GM19043 (cell line): ENCODE measurements around the gene DSC2.
"Not testable (repeated sequence)": the region's sequence is repeated elsewhere in the genome, so short reads cannot be mapped to it uniquely, and the experiment has no call there.

ENCODE experiments used
- ATAC-seq: cut with Tn5 transposase; IDR thresholded peaks from one replicate; pipeline ENCODE4 v1.9.1; 2021; ENCODE audit warnings: low read depth; ENCODE audit not compliant: unreplicated experiment

The DSC2 gene

GRCh38 chr18:31102025-31102684 is at the start of gene DSC2:
Gene DSC2 (minus strand): TSS chr18:31102421. CDS start chr18:31101971, 450 bp downstream.
- ATAC-seq: no peak

- no peak for ATAC-seq
These were observed 47.1 kb upstream of the DSC2 start for GRCh38 chr18:31149351-31149750.

- ATAC-seq: no peak
These were observed 46.4 kb upstream of the DSC2 start for GRCh38 chr18:31148600-31148999.

- no peak for ATAC-seq
These were observed 44.6 kb upstream of the DSC2 start for GRCh38 chr18:31146809-31147208.

GRCh38 chr18:31143025-31143424 is 40.8 kb upstream of the DSC2 start:
- ATAC-seq: no peak

GRCh38 chr18:31138709-31139108 is 36.5 kb upstream of the DSC2 start:
- ATAC-seq: no peak

GRCh38 chr18:31134988-31135529 is 32.8 kb upstream of the DSC2 start:
- no peak for ATAC-seq

GRCh38 chr18:31129398-31130115 is 27.3 kb upstream of the DSC2 start:
- ATAC-seq: no peak

GRCh38 chr18:31125878-31126277 is 23.7 kb upstream of the DSC2 start:
- ATAC-seq: no peak

- ATAC-seq: not testable (repeated sequence)
These were observed 20.9 kb upstream of the DSC2 start for GRCh38 chr18:31123125-31123524.

GRCh38 chr18:31120594-31120993 is 18.4 kb upstream of the DSC2 start:
- ATAC-seq: no peak

- no peak for ATAC-seq
These were observed 14.8 kb upstream of the DSC2 start for GRCh38 chr18:31116853-31117595.

GRCh38 chr18:31112804-31113203 is 10.6 kb upstream of the DSC2 start:
- no peak for ATAC-seq

- ATAC-seq: no peak
These were observed 3.5 kb upstream of the DSC2 start for GRCh38 chr18:31105733-31106132.

GRCh38 chr18:31104444-31104843 is 2.2 kb upstream of the DSC2 start:
- no peak for ATAC-seq

GRCh38 chr18:31103423-31103822 is 1.2 kb upstream of the DSC2 start:
- no peak for ATAC-seq

- ATAC-seq: no peak
These were observed 720 bp upstream of the DSC2 start for GRCh38 chr18:31102941-31103340.

- no peak for ATAC-seq
These were observed 817 bp downstream of the DSC2 start for GRCh38 chr18:31101183-31102024.

- ATAC-seq: no peak
These were observed 1.6 kb downstream of the DSC2 start for GRCh38 chr18:31100436-31101182.
